ENCODE data around the gene WDR48. TPM values are rescaled to one million over a fixed set of nuclear protein-coding genes. Genes with fewer than 3 reads are reported as not detected.

WDR48 gene
- total RNA-seq, 4 donors from 2014 or later, result 49.8 to 83.2 (median 69.3) TPM

- intact Hi-C loops (cut with DNase I), result no loop called here
- Histone ChIP-seq H3K27me3 (no peaks in the 10 kb centered on the region), H3K4me3 (replicated peaks in 1 of 3) (no peak overlapping the region), H3K27ac (no peak overlapping the region), H3K36me3 (peaks cover 67 to 83% of the 10 kb centered on the region in 2 donors), H3K9me3 (no peaks in the 10 kb centered on the region), H3K4me1 (no peaks in the 10 kb centered on the region)
- 87 to 89% methylated on average over 7 of the region's 7 CpGs for WGBS, 2 donors
- no peak for DNase-seq
- TF ChIP-seq POLR2A (IDR thresholded peaks at IDR 0.05), result no peak
- TF ChIP-seq, protein P1, sequence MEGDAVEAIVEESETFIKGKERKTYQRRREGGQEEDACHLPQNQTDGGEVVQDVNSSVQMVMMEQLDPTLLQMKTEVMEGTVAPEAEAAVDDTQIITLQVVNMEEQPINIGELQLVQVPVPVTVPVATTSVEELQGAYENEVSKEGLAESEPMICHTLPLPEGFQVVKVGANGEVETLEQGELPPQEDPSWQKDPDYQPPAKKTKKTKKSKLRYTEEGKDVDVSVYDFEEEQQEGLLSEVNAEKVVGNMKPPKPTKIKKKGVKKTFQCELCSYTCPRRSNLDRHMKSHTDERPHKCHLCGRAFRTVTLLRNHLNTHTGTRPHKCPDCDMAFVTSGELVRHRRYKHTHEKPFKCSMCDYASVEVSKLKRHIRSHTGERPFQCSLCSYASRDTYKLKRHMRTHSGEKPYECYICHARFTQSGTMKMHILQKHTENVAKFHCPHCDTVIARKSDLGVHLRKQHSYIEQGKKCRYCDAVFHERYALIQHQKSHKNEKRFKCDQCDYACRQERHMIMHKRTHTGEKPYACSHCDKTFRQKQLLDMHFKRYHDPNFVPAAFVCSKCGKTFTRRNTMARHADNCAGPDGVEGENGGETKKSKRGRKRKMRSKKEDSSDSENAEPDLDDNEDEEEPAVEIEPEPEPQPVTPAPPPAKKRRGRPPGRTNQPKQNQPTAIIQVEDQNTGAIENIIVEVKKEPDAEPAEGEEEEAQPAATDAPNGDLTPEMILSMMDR (IDR thresholded peaks at IDR 0.05), result no peak
Measured at GRCh38 chr3:39094851-39095677, 43.2 kb downstream of the WDR48 start.

- 81 to 87% methylated on average over 3 of the region's 3 CpGs for WGBS, 2 donors
- H3K27ac ChIP-seq, result no peak overlapping the region
- H3K27me3 ChIP-seq, result no peaks in the 10 kb centered on the region
- H3K36me3 ChIP-seq, result peaks cover 68 to 79% of the 10 kb centered on the region in 2 donors
- H3K4me3 ChIP-seq (replicated peaks in 1 of 3), result no peak overlapping the region
- intact Hi-C loops (cut with DNase I), result no loop called here
- TF ChIP-seq POLR2A (IDR thresholded peaks at IDR 0.05), result no peak
- TF ChIP-seq, protein P1 (IDR thresholded peaks at IDR 0.05), result no peak
- H3K9me3 ChIP-seq, result no peaks in the 10 kb centered on the region
- DNase-seq, result no peak
- no peaks in the 10 kb centered on the region for H3K4me1 ChIP-seq
Measured at GRCh38 chr3:39095778-39096177, 44.0 kb downstream of the WDR48 start.

GRCh38 chr3:39096775-39097174 is 45.0 kb downstream of the WDR48 start:
- 46 to 58% methylated on average over 1 to 3 of the region's 3 CpGs for WGBS, 2 donors
- no peak for DNase-seq

DNA sequence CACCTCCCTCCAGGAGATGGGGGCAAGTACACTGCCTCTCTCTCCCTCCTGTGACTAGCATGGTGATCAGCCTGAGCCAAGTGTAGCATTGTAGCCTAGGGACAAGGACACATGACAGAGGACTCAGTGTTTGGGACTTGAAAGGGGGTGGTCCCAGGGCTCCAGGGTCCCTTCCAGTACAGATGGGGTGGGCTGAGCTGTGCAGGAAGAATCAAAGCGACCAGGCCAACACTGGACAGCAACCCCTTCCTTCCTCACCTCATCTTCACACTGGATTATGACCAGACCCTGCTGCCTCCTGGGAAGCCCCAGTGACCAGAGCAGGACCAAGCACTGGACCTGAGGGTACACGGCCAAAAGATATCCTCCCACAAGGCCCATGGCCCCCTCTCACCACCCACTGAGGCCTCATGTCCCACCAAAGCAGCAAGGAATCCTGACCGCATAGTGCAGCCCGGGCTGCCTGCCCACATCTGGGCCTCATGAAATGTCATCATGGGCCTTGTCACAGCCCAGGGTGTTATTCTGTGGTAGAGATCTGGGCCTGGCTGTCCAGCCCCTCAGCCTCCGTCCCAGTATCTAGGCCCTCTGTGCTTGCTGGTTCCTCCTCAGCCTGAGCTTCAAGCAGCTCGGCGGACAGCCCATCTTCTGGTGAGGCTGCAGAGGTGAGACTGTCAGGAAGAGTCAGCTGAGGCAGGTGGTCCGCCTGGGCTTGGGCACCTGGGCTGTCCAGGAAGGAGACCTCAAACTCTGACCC is 46.1 kb downstream of the WDR48 start:
- Histone ChIP-seq H3K4me1 (peaks cover 0 to 7% of the 10 kb centered on the region in 2 donors), H3K27me3 (no peaks in the 10 kb centered on the region), H3K4me3 (replicated peaks in 1 of 3) (no peak overlapping the region), H3K27ac (no peak overlapping the region), H3K9me3 (no peaks in the 10 kb centered on the region), H3K36me3 (peaks cover 54 to 64% of the 10 kb centered on the region in 2 donors)
- no peak for DNase-seq
- no peak for TF ChIP-seq POLR2A (IDR thresholded peaks at IDR 0.05)
- TF ChIP-seq, protein P1 (IDR thresholded peaks at IDR 0.05), result no peak
- WGBS, 2 donors, result 61 to 78% methylated on average over 4 to 5 of the region's 8 CpGs
- intact Hi-C loops (cut with DNase I), result no loop called here

More at GRCh38 chr3:39096775-39097174, 45.0 kb downstream of the WDR48 start:
- no peak overlapping the region for H3K4me3 ChIP-seq (replicated peaks in 1 of 3)
- no peaks in the 10 kb centered on the region for H3K9me3 ChIP-seq
- H3K36me3 ChIP-seq, result peaks cover 60 to 73% of the 10 kb centered on the region in 2 donors
- no peak overlapping the region for H3K27ac ChIP-seq
- intact Hi-C loops (cut with DNase I), result no loop called here
- TF ChIP-seq POLR2A (IDR thresholded peaks at IDR 0.05), result no peak
- TF ChIP-seq, protein P1 (IDR thresholded peaks at IDR 0.05), result no peak
- no peaks in the 10 kb centered on the region for H3K27me3 ChIP-seq
- peaks cover 0 to 5% of the 10 kb centered on the region in 2 donors for H3K4me1 ChIP-seq

All from thyroid gland (tissue), 4 donors.